ENCODE results near the gene TRAK1. TPM values are rescaled to one million over a fixed set of nuclear protein-coding genes. Genes with fewer than 3 reads are reported as not detected.
"Not testable (repeated sequence)": the region's sequence is repeated elsewhere in the genome, so short reads cannot be mapped to it uniquely, and the experiment has no call there.

The TRAK1 gene
- total RNA-seq (ENCODE audit: insufficient read depth, low replicate concordance) = 13.5 TPM

- peak; percentile 52 for DNase-seq (ENCODE audit: low spot score)
Measured at GRCh38 chr3:42090973-42091731, at the start of gene TRAK1. Gene TRAK1 (plus strand): TSS chr3:42091357. CDS start chr3:42091470, 113 bp downstream.

- peak; percentile 15 for DNase-seq (ENCODE audit: low spot score)
Measured at GRCh38 chr3:42042747-42043098, 48.4 kb upstream of the TRAK1 start.

GRCh38 chr3:42043099-42043813 lies 47.9 kb upstream of the TRAK1 start:
- peak; percentile 80 for DNase-seq (ENCODE audit: low spot score)

GRCh38 chr3:42045708-42046243 lies 45.4 kb upstream of the TRAK1 start:
- no peak for DNase-seq (ENCODE audit: low spot score)

GRCh38 chr3:42048526-42048925 lies 42.6 kb upstream of the TRAK1 start:
- not testable (repeated sequence) for DNase-seq (ENCODE audit: low spot score)

GRCh38 chr3:42050126-42050525 lies 41.0 kb upstream of the TRAK1 start:
- DNase-seq (ENCODE audit: low spot score) = no peak

- no peak for DNase-seq (ENCODE audit: low spot score)
Measured at GRCh38 chr3:42051384-42052131, 39.6 kb upstream of the TRAK1 start.

GRCh38 chr3:42052132-42052483 lies 39.0 kb upstream of the TRAK1 start:
- DNase-seq (ENCODE audit: low spot score) = no peak

- DNase-seq (ENCODE audit: low spot score) = peak; percentile 66
Measured at GRCh38 chr3:42052484-42053351, 38.4 kb upstream of the TRAK1 start.

- no peak for DNase-seq (ENCODE audit: low spot score)
Measured at GRCh38 chr3:42053476-42053875, 37.7 kb upstream of the TRAK1 start.

GRCh38 chr3:42055291-42055690 lies 35.9 kb upstream of the TRAK1 start:
- no peak for DNase-seq (ENCODE audit: low spot score)

GRCh38 chr3:42056840-42057239 lies 34.3 kb upstream of the TRAK1 start:
- no peak for DNase-seq (ENCODE audit: low spot score)

- DNase-seq (ENCODE audit: low spot score) = no peak
Measured at GRCh38 chr3:42057561-42058211, 33.5 kb upstream of the TRAK1 start.

GRCh38 chr3:42061025-42061712 lies 30.0 kb upstream of the TRAK1 start:
- no peak for DNase-seq (ENCODE audit: low spot score)

- peak; percentile 87 for DNase-seq (ENCODE audit: low spot score)
Measured at GRCh38 chr3:42061713-42062380, 29.3 kb upstream of the TRAK1 start.

- no peak for DNase-seq (ENCODE audit: low spot score)
Measured at GRCh38 chr3:42062464-42062863, 28.7 kb upstream of the TRAK1 start.

GRCh38 chr3:42063888-42064287 lies 27.3 kb upstream of the TRAK1 start:
- peak; percentile 30 for DNase-seq (ENCODE audit: low spot score)

GRCh38 chr3:42066516-42067181 lies 24.5 kb upstream of the TRAK1 start:
- peak; percentile 79 for DNase-seq (ENCODE audit: low spot score)

- peak; percentile 87 for DNase-seq (ENCODE audit: low spot score)
Measured at GRCh38 chr3:42067326-42067725, 23.8 kb upstream of the TRAK1 start.

Data from umbilical cord (tissue), 2 donors.